Stimulated activated CD4-positive, alpha-beta T cell treated with anti-CD3 and anti-CD28 coated beads, Interleukin-4, amount 100 ng/mL, for 4 hours (primary cell): ENCODE results near the gene MAK.
"Not testable (repeated sequence)": the region's sequence is repeated elsewhere in the genome, so short reads cannot be mapped to it uniquely, and the experiment has no call there.

Experiments
- DNase-seq, 2 experiments: peaks; one replicate each; pipeline ENCODE4 v3.0.0-alpha.2; 2020

MAK gene

DNA sequence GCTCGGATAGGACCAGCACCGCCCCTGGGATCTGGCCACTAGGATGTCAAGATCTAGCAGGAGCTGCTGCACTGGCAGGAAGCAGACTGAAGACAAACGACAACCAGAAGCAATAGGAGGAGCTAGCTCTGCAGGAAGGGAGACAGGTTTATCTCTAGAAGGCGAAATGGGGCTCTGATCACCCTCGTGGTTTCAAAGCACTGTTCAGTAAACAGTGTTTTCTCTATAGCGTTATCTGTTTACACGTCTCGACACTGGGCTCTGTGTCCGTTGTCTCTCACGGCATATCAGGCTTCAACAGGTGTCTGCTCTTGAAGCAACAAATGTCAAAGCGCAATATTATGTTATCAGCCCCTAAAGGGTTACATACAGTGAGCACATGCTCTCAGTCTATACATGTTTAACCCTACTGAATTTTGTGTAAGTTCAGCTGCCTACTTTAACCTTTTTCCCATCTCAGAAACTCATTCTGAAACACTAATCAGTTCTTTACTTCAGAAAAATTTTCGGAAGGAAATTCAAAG lies 66.9 kb downstream of the MAK start:
- no peak for DNase-seq

GRCh38 chr6:10769419-10769818 lies 68.9 kb downstream of the MAK start:
- DNase-seq: no peak

DNA sequence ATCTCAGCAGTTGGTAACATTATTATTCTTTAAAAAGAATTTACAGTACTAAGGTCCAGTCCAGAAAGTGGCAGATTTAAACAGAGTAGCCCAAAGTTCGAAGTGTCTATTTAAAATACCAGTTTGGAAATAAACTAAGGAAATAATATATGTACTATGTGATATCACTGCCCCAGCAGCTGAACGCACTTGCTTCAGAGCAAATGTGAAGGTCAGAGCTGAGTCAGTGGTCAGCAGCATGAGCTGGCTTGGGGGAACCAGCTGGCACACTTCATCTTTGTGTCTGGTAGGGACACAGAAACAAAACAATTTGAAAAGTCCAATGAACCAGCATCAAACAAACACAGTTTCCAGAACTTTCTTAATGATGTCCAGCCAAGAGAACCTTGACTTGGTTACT lies 75.3 kb downstream of the MAK start:
- DNase-seq: no peak

DNA sequence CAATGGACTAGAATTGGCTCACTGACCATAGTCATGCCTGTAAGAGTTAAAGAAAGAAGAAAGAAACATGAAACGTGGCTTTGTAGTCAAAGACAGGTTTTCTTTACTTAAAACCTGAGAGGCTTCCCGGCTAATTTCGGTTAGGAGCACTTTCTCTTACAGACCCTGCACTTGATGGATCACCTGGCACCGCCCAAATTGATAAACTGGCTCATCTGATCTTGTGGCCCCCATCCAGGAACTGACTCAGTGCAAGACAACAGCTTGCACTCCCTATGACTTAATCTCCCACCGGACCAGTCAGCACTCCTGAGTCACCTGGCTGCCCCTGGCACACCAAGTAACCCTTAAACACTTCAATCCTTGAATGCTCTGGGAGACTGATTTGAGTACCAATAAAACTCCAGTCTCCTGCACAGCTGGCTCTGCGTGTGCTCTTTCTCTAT lies 78.4 kb downstream of the MAK start:
- no peak for DNase-seq

GRCh38 chr6:10759312-10759839 lies 79.0 kb downstream of the MAK start:
- DNase-seq: no peak

DNA sequence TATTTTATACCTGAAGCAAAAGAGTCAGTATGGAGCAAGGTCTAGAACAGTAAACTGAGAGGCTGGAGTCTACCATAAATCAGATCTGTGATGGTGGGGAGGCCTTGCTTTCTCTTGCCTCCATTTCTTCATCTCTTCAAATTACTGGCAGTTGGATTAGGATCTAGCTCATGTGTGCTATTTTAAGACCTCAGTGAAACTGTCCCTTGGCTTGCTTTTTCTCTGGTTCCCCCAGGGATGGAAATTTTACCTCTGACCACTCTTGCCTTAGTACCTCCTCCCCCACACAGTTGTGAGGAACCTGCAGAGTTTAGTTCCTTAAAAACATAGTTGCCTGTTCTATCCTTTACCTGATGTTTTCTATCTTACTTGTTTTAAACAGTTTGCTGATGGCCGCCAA lies 82.3 kb downstream of the MAK start:
- no peak for DNase-seq

- DNase-seq: not testable (repeated sequence)
These were observed 86.6 kb downstream of the MAK start for GRCh38 chr6:10751757-10752156.

GRCh38 chr6:10750568-10750967 lies 87.8 kb downstream of the MAK start:
- not testable (repeated sequence) for DNase-seq

- no peak for DNase-seq
These were observed 88.6 kb downstream of the MAK start for GRCh38 chr6:10749734-10750133.

DNA sequence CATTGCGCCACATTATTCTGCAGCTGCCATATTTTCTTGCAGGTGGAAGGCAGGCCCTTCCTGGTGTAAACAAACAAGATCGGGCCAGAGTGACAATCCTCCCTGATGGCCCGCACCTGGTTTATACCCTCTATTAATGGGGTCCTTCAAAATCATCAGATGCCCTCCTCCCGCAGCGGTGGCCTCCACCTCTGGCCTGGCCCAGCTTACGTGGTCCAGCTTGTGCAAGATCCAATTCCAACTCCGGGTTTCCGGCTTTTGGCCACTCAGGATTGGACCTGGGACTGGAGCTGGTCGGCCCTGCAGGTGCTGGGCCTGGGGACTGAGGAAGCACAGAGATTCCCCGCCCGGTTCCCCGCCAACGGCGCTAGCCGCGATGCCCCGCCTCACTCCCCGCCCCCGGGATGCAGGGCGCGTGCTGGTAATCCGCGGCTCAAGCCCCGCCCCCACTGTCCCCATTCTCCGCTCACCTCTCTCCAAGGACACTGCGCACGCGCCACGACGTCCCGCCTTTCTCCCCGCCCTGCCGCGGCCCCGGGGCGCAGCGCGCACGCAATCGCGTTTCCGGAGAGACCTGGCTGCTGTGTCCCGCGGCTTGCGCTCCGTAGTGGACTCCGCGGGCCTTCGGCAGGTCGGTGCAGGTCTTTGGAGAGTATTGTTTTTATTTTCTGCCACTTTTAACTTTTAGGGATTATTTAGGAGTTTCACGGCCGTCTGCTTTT lies 90.9 kb downstream of the MAK start, which contains the start of gene TMEM14B:
TMEM14B (plus strand) TSS at position 555 of the 722 bp plus-strand sequence. CDS start 1,441 bp downstream, outside the sequence.
- DNase-seq: peak; percentile 98 to 100

DNA sequence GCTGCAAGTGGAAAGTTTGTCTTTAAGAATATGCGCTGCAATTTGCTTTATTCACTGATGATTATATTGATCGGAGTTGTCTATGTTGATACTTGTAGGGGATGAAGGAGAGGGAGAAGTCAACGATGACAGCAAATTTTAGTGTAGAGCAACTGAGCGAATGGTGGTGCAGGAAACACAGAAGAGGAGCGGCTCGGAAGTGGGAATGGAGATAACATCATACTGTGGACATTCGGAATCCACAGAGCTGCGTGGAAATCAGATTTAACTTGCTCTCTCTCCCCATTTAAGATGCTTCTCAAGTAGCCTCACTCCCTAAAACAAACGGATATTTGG lies 91.5 kb downstream of the MAK start:
- DNase-seq: no peak

DNA sequence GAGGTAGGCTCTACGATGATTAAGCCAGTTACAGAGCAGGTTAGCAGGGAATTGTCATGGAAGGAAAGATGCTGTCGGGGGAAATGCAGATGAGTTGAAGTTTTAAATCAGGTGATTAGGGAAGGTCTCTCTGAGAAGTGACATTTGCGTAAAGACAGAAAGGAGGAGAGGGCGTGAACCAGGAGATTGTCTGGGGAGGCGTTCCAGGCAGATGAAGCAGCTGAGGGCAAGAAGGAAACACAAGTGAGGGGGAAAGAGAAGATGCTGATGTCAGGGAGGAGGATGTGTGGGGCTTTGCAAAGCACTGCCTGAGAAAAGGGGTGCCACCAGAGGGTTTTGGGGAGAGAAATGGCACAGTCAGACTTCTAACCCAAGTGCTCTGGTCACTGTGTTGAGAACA lies 93.2 kb downstream of the MAK start:
- DNase-seq: no peak

DNA sequence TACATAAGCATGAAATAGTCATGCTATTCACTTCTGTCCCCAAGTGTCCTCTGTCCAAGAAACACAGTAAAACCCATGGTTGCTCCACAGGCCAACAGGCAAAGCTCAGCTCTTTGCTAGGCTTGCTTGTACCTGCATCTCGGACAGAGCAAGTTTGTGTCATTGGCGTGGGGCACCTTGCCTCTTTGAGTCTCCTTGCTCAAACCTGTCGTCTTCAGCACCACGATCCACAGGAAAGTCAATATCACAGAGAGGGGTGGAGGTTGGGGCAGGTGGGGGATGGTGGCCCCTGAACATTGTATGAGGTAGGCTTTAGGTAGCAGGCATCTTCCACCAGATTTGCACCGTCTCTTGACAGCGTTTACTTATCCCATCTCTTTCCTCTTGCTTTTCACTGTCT lies 94.8 kb downstream of the MAK start:
- no peak for DNase-seq

GRCh38 chr6:10742251-10742650 lies 96.1 kb downstream of the MAK start:
- no peak for DNase-seq

GRCh38 chr6:10741643-10742042 lies 96.7 kb downstream of the MAK start:
- not testable (repeated sequence) for DNase-seq

- no peak for DNase-seq
These were observed 98.3 kb downstream of the MAK start for GRCh38 chr6:10740061-10740460.

GRCh38 chr6:10736731-10737130 lies 101.6 kb downstream of the MAK start:
- no peak for DNase-seq

GRCh38 chr6:10733863-10734262 lies 104.5 kb downstream of the MAK start:
- no peak for DNase-seq

DNA sequence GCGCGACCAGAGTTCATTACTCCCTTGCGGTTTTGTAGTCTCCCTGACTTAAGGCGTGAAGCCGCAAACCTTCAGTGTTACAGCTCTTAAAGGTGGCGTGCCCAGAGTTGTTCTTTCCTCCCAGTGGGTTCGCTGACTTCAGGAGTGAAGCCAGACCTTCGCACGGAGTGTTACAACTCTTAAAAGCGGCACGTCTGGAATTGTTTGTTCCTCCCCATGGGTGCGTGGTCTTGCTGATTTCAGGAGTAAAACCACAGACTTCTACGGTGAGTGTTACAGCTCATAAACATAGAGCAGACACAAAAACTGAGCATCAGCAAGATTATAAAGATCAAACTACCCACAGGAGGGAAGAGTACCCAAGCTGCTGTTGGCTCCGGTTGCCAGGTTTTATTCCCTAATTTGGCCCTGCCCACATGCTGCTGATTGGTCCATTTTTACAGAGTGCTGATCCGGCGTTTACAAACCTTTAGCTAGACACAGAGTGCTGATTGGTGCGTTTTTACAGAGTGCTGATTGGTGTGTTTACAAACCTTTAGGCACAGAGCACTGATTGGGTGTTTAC lies 105.1 kb downstream of the MAK start:
- peak in 1 of 2 experiments; percentile 7 for DNase-seq

DNA sequence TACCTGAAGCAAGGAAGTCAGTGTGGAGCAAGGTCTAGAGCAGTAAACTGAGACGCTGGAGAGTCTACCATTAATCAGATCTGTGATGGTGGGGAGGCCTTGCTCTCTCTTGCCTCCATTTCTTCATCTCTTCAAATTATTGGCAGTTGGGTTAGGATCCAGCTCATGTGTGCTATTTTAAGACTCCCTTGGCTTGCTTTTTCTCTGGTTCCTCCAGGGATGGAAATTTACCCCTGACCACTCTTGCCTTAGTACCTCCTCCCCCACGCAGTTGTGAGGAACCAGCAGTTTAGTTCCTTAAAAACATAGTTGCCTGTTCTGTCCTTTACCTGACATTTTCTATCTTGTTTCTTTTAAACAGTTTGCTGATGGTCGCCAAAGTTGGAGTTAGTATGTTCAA lies 108.1 kb downstream of the MAK start:
- DNase-seq: no peak

DNA sequence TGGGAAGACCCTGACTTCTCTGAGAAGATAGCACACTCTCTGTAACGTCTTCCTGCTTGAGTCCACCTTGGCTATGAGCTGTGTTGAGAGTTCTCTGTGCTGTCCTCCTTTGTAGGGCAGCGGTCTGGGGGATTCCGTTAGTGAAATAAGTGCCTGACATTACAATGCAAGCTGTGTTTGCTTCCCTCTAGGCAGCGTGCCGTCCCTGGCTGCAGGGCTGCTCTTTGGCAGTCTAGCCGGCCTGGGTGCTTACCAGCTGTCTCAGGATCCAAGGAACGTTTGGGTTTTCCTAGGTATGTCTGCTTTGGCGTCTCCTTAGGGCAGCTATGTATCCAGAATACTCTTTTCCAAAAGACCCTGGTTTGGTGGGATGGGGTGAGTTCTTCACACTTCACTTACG lies 112.6 kb downstream of the MAK start:
- no peak for DNase-seq

GRCh38 chr6:10725044-10725443 lies 113.3 kb downstream of the MAK start:
- no peak for DNase-seq

- no peak for DNase-seq
These were observed 114.8 kb downstream of the MAK start for GRCh38 chr6:10723567-10723881.

GRCh38 chr6:10722820-10723566 lies 115.3 kb downstream of the MAK start, which contains the start of gene TMEM14C:
Gene TMEM14C, plus strand, starts transcription at chr6:10723070. Its CDS starts 1,544 bp downstream, at chr6:10724614.
- peak; percentile 75 to 88 for DNase-seq
